Measurements from ENCODE around the gene DBN1.

The DBN1 gene

GRCh38 chr5:177504086-177505056 lies 30.9 kb upstream of the DBN1 start:
- DNase-seq: no peak

DNA sequence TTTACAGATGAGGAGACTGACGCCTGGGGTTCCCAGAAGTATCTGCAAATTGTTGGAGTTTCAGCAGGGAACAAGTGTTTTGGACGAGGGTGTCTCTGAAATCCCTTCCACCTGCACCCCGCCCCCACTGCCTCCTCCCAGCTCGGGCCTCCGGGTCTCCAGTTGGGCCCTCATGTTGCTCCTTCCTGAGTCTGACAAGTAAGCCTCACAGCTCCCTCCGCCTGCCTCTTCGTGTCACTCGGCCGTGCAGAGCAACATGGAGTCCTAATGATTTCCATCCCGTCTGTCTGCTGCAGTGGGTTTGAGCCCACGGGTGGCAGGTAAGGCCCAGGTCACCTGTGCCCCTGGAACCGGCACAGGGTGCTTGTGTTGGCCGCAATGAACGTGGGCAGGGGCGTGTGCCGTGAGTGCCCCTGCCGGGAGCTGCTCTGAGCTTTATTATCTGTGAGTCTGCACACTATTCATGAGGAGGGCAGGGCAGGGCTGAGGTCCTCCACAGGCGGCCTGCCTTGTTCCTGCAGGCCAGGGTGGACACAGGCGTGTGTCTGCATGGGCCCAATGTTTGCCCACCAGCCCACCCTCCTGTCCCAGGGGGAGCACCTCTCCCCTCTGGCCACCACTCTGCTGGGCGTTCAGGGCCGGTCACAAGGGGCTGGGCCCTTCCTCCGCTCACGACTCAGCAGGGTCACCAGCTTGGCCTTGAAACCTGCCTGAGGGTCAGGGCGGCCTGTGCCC lies 30.1 kb upstream of the DBN1 start:
- DNase-seq: no peak

DNA sequence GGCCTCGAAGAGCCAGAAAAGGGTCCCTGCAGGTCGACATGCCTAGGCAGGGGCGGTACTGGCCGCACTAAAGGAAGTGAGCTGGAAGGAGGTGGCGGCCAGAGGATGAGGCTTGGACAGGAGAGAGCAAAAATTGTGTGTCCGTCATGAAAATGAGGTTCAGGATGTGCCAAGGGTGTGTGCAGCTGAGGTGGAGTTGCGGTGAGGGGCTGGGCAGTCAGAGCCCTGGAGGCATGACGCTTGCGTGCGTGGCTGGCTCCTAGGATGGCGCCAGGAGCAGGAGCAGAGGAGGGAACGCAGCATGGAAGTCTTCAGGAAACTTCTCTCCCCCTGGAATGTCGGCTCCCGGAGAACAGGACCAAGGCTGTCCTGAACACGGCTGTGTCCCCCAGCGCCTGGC lies 29.5 kb upstream of the DBN1 start:
- DNase-seq: no peak

DNA sequence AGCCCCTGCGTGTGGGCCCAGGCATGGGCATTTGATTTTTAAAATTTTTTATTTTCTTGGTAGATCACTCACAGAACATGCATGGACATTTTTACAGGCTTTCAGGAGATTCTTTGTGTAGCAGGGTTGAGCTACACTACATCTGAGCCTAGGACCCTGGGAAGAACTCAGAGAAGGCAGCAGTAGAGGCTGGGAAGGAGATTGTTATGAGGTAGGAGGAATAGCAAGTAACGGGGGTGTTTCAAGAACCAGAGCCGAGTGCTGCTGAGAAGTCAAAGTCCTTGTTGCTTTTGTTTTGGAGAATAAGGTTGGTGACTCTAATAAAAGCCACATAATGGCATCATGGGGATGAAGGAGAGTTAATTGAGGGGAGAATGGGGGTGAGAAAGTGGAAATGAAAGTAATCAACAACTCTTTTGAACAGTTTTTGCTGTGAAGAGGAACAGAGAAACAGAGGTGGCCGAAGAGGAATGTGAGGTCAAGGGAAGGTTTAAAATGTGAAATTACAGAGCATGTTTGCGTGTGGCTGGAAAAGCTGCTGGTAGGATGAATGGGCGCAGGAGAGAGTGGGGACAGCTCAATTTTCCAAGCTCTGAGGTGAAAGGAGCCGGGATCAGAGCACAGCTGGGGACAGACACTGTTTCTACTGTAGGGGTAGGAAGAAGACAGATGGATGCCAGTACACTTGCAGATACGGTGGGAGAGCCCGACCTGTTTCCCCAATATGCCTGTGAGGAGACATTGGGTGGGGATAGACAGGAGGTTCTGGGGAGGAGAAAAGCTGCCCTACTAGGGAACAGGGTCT lies 28.6 kb upstream of the DBN1 start:
- DNase-seq: peak; percentile 90

- peak; percentile 74 for DNase-seq
Measured at GRCh38 chr5:177500685-177501522, 27.5 kb upstream of the DBN1 start.

DNA sequence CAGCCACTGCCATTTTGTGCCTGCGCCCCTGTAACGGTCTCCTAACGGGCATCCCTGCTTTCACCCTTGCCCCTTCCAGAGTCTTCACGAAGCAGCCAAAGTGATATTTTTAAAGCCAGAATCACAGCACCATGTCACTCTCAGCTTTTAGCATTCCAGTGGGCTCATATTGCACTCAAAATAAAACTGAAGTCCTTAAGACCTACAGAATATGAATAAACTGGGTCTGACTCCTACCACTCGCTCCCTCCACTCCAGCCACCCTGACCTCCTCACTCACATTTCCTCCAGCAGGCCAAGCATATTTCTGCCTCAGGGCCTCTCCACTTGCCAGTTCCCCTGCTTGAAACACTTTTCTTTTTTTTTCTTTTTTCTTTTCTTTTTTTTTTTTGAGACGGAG lies 26.4 kb upstream of the DBN1 start:
- DNase-seq: no peak

- DNase-seq: no peak
Measured at GRCh38 chr5:177498013-177498787, 24.8 kb upstream of the DBN1 start.

GRCh38 chr5:177497292-177498012 lies 24.0 kb upstream of the DBN1 start, which contains the start of gene PDLIM7:
TSS of gene PDLIM7 (minus strand) at chr5:177497604. CDS start at chr5:177496512, 1,092 bp downstream.
- peak; percentile 96 for DNase-seq

GRCh38 chr5:177496727-177497291 lies 23.4 kb upstream of the DBN1 start:
- peak; percentile 32 for DNase-seq

DNA sequence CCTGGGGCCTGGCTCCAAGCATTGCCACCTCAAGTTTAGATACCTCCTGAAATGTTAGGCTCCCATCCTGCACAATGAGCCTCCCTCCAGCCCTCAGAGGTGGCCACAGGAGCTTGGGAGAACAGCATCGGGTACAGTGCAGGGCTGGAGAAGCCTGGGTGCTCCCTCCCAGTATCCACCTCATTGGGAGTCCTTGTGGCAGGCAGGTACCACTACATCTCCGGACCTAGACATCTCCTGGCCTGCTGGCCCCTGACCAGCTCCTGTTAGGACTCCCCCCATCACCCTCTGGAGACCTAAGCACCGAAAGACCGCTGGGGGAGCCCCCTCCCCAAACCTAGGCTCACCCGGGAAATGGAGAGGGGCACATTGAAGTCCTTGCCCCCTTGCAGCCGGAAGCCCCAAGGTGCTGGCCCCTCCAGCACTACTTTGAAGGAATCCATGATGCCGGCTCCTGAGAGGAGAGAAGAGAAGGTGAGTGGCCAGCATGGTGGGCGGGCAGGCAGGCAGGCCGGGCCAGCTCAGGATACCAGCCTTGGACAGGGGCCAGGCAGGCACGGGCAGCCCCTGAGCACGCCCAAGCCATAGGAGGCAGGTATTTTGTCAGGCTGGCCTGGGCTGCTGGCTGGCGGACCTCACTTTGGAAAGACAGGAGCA lies 22.8 kb upstream of the DBN1 start:
- DNase-seq: no peak

GRCh38 chr5:177495243-177496060 lies 22.0 kb upstream of the DBN1 start:
- DNase-seq: peak; percentile 61

DNA sequence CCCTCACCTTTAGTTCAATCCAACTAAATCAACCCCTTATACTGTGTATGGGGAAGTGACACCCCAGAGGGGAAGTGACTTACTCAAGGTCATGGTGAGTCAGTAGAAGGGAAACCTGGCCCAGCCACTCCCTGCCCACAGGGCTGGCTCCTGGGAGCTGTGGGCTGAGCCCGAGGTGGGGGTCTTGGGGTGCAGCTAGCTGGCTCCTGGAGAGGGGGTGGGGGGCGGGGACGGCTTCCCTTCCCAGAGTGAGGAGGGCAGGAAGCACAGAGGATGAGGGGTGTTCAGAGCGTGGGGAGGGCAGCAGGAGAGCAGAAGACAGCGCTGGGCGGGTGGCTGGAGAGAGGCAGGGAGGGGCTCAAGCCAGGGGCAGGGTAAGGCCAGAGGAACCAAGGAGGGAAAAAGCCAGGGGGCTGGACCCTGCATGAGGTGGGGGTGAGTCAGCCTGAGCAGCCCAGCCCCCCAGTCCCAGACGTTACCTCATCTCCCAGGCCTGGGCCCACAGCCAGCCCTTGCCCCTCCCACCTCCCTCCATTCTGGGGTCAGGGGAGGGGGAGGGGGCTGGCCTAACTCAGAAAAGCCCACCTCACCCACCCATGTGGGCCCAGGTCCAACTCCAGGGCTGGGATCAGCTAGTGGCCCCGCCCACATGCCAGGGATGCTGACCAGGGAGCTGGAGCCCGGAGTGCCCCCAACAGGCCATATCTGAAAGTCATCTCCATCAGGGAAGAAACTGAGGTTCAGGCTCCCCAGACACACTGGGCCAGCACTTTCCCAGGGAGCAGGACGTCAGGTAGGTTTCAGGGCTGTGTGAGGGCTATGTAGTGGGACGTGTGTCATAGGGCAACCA lies 21.1 kb upstream of the DBN1 start:
- peak; percentile 91 for DNase-seq

DNA sequence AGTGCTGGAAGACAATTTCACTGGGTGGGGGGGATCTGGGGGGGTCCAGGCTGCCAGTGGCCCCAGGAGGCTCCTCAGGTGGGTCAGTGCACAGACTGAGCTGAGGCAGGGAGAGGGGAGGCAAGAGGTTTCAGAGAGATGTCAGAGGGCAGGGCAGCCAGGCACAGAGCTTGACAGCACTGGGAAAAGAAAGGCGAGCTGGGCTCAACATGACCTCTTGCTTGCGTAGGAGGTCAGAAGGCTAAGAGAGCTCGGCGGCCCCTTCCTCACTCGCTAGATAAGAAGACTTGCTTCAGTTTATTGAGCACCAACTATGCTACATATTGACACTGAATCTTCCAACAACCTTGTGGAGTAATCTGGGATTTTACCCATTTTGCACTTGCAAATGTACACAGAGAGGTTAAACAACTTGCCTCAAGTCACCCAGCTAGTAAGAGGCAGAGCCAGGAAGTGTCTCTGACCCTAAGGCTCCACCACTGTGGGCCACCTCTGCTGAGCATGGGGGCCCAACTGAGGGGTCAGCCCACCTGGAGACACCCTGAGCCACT lies 20.4 kb upstream of the DBN1 start:
- DNase-seq: no peak

GRCh38 chr5:177492841-177493240 lies 19.4 kb upstream of the DBN1 start:
- DNase-seq: no peak

DNA sequence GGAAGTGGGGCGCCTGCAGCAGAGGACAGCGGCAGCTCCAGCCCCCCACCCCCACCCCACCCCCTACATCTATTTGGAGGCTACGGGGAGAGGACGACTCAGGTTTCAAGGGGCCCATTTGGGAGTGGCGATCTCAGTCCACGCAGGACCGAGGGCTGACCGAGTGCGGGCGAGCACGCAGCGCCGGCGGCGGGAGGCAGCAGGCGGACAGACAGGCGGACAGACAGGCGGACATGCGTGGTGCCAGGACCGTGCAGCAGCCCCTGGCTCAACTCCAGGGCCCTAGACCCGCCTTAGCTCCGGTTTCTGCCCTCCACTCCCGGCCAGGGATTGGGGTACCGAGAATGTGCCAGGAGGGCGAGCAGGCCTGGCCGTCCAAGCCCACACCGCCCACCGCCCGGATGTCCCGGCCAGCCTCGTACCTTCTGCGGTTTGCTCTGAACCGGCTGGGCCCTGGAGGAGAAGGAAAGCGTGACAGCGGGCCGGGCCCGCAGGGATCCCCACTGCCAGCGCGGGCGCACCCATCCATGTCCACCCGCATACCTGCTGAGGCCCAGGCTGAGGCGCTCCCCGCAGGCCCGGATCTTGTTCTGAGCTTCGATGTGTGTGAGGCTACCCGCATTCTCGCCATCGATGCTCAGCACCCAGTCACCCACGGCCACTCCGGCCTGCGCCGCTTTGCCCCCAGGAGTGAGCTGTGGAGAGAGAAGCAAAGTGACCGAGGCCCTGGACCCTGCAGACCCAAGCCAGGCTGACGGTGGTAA lies 18.7 kb upstream of the DBN1 start:
- no peak for DNase-seq

- no peak for DNase-seq
Measured at GRCh38 chr5:177491429-177491945, 18.1 kb upstream of the DBN1 start.
